HG02623 (cell line): ENCODE measurements around the gene RIPOR3.
"Not testable (repeated sequence)": the region's sequence is repeated elsewhere in the genome, so short reads cannot be mapped to it uniquely, and the experiment has no call there.

Source experiments
- ATAC-seq: cut with Tn5 transposase; IDR thresholded peaks from one replicate; pipeline ENCODE4 v1.9.1; 2021; ENCODE audit warnings: moderate library complexity; ENCODE audit not compliant: unreplicated experiment

The RIPOR3 gene

DNA sequence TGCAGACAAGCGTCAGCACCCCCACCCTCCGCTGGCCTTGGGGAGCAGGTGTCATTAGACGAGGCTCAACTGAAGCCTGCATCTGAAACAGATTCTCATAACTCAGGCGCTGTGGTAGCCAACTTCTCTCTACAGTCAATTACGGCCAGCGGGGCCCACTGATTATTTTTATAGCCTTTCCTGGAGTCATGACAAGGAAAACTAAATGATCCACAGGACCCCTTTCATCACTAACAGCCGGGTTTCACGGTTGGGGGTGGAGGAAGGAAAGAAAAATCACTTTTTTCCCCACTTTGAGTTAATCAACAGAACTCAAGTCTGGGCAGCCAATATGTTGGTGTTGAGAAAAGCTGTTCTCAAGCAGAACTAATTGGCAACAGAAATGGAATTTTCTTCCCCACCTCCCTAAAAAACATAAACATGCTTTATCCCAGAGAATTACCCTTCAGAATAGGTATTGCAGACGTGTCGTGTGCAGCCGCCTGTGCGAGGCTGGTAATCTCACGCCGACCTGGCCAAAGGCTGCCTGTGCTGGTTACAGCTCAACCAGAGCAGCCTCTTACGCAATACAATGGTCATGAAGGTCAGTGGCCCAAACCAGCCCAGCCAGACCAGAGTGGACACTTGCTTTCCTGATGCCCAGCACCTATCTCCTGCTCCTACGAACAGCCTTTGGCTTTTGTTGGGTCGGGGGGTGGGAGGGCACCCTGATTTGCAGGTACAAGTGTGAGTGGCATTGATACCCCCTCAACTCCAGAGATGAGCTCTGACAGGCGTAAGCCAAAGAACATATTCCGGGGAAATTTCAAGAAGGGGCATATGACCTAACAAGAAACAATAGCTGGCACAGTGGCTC, 11.0 kb downstream of the RIPOR3 start:
- no peak for ATAC-seq

DNA sequence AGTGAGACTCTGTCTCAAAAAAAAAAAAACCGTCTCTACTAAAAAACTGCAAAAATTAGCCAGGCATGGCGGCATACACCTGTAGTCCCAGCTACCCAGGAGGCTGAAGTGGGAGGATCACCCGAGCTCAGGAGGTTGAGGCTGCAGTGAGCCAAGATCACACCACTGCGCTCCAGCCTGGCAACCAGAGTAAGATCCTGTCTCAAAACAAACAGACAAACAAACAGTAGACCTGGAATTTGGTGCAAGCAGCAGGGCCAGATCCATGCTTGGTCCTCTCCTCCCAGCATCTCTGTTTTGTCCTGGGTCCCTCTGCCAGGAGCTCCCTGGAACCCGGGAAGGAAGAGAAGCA, 11.6 kb downstream of the RIPOR3 start:
- ATAC-seq: no peak

DNA sequence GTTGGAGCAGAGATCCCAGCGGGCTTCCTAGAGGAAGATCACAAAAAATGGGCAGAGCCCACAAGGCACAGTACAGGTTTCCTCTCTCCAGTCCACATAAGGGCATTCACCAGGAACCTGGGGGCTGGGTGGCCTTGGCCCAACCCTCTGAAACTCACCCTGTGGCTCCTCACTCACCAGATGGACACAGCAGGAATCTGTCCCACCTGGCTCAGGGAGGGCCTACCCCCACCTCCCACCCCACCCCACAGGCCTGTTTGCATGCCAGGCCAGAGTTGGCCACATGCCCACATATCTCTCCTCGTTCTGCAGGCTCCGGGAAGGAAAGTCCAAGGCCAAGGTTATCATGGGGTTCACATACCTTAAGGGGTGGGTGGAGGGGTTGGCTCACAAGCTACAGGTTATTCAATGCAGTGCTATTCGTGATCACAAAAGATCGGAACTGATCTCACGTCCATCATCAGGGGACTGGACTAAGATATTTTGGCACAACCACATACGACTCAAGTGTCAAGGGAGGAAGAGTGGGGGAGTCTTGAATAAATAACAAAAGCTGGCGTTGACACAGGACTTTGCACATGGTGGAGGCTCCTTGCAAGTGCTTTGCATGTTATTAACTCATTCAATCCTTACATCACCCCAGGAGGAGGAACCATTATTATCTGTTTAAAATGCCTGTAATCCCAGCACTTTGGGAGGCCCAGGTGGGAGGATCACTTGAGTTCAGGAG, 13.0 kb downstream of the RIPOR3 start:
- ATAC-seq: no peak

DNA sequence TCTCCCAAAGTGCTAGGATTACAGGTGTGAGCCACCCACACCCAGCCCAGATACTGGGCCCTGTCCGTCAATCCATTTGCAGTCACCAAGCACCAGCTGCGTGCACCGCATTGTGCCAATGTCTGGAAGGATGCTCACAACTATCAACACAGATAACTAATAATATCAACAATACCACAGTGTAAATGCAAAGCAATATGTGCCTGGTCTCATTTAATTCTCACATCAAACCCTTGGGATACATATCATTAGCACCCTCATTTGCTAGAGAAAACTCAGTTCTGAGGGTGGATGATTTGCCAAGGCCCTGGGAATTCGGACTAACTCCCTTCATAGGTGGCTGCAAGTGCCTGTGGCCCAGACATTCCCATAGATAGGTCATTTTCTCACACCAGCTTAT, 14.5 kb downstream of the RIPOR3 start:
- no peak for ATAC-seq

DNA sequence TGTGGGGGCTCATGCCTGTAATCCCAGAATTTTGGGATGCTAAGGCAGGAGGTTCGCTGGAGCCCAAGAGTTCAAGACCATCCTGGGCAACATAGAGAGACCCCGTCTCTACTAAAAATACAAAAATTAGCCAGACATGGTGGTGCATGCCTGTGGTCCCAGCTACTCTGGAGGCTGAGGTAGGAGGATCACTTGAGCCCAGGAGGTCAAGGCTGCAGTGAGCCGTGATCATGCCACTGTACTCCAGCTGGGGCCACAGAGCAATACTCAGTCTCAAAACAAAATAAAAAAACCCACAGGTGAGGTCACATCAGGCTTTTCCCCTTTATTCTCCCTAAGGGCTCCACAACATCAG, 15.0 kb downstream of the RIPOR3 start:
- not testable (repeated sequence) for ATAC-seq

DNA sequence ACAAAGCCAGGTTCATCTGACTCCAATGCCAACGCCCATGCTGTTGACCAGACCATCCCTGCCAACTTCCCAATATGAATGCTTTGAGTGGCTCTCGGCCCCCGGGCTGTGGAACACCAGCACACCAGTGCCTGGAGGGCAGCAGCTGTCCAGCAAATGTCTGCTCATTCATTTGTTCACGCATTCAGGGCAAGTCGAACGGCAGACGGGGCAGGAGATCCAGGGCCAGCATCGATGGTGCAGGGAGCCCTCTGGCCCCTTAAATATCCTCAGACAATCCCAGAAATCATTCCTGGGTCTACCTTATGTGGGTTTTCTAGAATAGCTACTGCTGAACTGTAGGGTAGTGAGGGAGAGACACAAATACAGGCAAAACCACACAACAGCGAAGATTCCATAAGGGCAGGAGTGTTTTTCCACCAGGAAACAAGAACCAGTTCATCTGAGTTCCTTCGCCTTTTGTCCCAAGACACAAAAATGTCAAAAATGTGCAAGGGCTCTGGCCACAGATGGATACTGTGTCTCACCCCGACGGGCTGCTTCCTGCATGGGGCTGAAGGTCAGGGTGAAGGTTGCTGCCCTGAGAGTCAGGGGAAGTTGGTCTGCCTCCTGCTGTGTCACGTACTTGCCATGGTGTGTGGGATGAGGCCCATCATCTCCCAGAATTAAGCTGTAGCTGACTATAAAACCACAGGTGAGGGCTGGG, 15.5 kb downstream of the RIPOR3 start:
- ATAC-seq: no peak

DNA sequence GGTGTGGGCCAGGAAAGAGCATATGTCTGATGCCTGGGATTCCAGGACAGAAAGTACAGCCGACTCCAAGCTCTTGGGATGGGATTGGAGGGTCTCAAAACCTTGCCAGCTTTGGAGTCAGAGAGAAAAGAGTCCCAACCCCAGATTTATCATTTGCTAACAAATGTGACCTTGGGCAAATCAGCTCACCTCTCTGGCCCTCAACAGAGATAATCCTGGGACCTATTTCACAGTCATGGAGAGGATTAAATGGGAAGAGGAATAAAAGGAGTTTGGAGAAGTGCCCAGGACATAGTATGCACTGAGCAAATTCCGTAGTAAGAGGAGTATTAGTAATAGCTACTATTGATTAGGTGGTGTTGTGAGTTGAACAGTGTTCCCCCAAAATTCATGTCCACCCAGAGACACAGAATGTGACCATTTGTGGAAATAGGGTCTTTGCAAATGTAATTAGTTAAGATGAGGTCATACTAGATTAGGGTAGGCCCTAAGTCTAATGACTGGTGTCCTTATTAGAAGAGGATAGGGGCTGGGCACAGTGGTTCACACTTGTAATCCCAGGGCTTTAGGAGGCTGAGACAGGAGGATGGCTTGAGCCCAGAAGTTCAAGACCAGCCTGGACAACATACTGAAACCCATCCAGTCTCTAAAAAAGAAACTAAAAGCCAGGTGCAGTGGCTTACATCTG, 17.1 kb downstream of the RIPOR3 start:
- no peak for ATAC-seq

DNA sequence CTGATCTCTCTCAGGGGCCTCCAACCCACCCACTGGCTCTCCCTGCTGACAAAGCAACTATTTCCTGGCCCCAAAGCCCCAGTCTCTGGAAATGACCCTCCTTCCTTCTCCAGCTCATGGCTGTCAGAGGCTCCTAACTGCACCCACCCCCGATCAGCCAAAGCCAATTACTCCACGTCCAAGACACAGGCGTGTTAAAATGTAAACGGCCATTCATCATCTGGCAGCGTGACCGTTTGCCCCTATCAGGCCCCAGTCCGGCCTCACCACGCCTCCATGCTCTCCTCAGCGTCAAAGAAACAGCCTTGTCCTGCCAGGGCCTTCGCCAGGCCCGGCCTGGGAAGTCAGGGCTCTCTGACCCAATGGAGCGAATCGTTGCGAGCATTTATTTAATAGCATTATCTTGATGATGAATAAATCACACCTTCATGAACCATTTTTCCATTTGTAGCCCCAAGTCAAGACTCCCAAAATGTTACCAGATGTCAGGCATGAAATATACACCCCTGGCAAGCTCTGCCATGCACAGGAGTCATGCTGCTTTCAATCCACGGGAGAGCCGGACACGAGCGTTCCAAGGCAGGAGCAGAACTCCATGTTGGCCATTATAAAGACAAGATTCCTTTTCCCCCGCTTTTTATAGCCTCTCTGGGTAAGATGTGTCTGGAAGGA, 17.7 kb downstream of the RIPOR3 start:
- ATAC-seq: no peak

DNA sequence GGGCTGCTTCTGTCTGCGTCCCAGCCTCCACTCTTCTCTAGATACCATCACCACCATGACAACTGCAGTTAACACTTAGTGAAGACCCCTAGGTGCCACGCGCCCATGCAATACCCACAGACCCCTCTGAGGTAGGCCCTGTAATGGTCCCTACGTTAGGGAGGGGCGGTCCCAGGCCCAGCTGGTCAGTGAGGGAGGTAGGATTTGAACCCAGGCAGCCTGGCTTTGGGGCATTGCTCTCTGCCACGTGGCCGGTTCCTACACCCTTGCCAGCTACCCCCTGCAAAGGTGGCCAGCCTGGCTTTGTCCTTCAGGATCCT, 18.2 kb downstream of the RIPOR3 start:
- no peak for ATAC-seq

DNA sequence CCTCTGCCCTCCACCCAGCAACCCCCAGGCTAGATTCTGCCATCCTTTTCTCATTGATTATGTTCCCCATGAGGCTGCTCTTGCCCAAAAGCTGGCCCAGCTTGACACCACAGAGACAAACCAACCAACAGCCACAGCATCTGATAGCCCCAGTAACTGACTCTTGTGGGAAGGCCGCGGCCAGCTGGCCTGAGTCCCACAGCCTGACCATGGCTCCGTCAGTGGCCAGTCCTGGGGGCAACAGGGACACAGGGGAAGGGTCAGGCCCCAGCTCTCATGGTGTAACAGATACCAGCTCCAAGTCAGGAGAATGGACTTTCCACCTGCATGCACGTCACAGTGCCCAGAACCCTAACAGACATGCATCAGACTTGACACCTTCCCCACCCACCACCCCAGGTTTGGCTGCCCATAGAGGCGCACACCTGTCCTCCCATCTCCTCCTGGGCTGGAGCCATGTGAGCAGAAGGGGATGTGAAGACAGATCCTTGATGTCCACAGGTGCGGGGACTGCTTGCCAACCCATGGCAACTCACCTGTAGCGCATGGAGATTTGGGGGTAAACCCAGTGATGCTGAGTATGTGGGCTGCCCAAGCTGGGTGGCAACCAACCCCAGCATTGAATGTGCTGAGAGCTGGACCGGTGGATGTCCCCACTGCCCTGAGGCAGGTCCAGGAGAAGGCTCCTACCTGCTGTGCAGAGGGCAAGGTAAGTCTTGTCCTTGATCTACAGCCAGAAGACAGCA, 18.8 kb downstream of the RIPOR3 start:
- no peak for ATAC-seq

DNA sequence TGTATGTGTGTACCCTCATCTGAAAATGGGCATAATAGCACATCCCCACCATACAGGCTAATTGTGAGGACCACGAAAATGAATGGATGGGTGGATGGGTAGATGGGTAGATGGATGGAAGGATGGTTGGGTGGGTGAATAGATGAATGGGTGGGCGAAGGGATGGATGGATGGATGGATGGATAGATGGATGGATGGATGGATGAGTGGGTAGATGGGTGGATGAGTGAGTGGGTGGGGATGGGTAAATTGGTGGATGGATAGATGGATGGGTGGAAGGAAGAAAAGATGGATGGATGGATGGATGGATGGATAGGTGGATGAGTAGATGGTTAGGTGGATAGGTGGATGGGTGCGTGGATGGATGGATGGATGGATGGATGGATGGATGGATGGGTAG, 19.7 kb downstream of the RIPOR3 start:
- ATAC-seq: no peak

DNA sequence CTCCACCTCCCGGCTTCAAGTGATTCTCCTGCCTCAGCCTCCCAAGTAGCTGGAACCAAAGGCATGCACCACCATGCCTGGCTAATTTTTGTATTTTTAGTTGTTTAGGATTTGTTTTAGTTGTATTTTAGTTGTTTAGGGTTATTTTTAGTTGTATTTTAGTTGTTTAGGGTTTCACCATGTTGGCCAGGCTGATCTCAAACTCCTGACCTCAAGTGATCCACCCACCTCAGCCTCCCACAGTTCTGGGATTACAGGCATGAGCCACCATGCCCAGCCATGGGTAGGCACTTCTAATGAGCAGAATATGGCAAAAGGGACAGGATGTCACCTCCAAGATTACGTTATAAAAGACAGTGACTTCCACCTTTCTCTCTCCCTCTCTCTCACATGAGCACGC, 20.3 kb downstream of the RIPOR3 start:
- ATAC-seq: not testable (repeated sequence)

DNA sequence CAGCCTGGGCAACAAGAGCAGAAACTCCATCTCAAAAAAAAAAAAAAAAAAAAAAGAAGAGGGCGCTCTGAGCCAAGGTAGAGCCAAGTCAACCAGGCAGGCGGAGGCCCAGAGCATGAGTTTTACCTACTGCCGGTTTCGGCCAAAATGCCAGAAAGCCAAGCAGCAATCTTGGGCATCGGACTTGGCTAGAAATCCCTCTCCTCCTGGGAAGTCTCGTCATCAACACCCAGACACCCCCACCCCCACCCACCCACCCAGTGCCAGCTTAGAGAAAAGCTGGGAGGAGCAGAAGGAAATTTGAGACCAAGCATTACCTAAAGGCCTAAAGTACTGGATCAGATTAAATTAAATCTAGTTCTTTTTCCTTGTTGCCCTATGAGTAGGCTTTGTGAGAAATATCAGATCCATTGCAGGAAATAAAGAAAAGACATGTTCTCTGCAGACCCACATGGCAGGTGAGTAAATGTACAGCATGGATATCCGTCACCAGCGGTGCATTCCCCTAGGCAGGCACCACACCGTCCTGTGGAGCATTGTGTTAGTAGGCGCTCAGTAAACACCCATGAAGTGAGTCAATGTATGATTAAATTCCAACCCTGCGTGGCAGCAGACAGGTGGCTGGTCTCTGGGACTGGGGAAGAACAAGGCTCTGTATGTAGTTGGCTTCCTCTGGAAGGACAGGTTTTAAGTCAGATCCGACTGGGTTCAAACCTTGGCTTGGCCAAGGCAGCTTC, 21.0 kb downstream of the RIPOR3 start:
- no peak for ATAC-seq

DNA sequence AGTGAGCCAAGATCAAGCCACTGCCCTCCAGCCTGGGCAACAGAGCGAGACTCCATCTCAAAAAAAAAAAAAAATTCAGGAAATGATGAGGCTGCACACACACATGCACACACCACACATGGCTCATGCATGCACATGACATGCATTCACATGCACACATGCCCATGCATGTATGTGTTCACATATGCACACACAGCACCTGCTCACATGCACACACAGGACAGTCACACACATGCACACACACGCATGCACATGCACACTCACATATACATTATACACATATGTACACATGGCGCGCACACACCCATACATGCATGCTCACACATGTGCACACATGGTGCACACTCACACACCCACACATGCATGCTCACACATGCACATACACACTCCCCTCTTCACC, 22.5 kb downstream of the RIPOR3 start:
- ATAC-seq: no peak

DNA sequence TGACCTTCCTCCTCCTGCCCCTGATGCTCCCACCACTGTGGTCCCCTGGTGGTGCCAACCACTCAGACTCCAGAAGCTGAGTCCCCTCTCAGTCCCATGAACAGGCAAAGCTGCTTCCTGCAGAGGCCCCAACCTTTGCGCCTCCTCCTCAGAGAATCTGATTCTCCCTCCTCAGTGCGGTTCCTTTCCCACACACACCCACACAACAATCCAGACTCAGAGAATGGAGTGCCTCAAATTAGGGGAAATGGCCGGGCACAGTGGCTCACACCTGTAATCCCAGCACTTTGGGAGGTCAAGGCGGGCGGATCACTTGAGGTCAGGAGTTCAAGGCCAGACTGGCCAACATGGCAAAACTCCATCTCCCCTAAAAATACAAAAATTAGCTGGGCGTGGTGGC, 23.0 kb downstream of the RIPOR3 start:
- ATAC-seq: no peak

DNA sequence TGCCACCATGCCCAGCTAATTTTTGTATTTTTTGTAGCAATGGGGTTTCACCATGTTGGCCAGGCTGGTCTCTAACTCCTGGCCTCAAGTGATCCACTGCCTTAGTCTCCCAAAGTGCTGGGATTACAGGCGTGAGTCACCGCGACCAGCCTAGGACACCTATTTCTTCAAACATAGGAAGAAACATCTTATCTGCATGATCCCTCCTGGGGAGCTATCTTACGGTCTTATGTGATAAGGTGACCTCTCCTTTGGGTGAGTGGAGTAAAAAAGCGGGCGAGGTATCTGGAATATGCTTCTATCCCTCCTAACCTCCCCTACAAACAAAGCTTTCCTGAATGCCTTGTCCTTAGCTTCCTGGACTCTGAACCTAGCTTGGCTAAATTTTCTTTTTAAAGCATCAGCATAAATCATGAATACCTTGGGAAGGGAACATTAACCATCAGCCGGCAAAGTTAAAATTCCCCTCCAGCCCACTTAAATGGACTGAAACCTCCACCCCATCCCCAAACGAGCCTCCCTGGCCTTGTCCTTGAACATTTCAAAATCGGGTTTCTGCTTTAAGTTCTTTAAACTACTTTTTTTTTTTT, 24.5 kb downstream of the RIPOR3 start:
- ATAC-seq: no peak

DNA sequence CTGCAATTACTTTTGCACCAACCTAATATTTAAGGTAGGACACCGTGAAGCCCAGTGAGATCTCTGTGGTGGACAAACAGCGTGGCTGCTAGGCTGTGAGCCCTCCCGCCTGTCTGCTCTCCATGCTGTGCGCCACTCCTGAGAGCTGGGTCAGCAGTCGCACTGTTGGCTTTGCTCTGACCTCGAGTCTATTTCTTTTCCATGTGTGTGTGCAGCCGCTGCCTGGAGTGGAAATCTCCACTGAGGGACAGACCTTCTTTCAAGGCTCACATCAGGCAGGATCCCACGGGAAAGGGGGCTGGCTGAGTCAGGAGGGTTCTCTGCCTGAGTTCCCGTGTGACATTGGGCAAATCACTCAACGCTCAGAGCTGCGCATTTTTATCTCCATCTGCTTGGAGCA, 27.1 kb downstream of the RIPOR3 start:
- no peak for ATAC-seq

DNA sequence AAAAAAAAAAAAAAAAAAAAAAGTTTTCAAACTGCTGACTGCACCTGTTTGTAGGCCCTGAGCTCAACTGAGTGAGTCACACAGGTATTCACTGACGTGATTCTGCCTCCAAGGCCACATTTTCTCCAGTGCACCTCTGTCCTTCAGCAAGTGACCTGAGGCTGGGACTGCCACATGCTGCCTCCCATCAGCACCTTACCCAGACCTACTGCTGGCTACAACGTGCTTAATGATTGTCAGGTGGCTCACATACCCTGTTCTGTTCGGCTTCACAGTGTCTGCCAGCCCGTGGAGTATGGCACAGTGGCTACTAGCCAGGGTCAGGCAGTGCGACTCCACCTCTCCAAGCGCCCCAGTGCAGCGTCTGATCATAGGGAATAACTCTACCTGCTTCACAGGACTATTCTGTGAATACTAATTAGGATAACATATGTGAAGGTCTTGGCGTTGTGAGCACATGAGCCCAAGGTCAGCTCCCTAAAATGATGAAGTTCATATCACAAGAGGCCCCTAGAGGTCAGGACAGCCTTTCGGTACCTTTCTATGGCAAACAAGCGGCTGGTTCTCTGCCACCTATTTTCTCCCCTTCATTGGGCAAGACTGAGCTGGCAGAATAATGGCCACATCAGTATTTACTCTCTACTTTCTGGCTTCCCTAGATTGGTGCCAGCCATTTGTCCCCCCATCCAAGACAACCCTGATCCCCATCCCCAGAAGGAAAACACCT, 28.1 kb downstream of the RIPOR3 start:
- no peak for ATAC-seq
